ENCODE data around the gene FER1L5.

- TF ChIP-seq, protein P1, sequence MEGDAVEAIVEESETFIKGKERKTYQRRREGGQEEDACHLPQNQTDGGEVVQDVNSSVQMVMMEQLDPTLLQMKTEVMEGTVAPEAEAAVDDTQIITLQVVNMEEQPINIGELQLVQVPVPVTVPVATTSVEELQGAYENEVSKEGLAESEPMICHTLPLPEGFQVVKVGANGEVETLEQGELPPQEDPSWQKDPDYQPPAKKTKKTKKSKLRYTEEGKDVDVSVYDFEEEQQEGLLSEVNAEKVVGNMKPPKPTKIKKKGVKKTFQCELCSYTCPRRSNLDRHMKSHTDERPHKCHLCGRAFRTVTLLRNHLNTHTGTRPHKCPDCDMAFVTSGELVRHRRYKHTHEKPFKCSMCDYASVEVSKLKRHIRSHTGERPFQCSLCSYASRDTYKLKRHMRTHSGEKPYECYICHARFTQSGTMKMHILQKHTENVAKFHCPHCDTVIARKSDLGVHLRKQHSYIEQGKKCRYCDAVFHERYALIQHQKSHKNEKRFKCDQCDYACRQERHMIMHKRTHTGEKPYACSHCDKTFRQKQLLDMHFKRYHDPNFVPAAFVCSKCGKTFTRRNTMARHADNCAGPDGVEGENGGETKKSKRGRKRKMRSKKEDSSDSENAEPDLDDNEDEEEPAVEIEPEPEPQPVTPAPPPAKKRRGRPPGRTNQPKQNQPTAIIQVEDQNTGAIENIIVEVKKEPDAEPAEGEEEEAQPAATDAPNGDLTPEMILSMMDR (conservative IDR thresholded peaks at IDR 0.05; ENCODE audit: low read depth, low read length): no peak
- TF ChIP-seq EZH2 (IDR thresholded peaks at IDR 0.05; ENCODE audit: borderline replicate concordance, low read depth, low read length, poor library complexity, severe bottlenecking): no peak
Measured at GRCh38 chr2:96691022-96691612, 48.6 kb downstream of the FER1L5 start.
